GM19397 (cell line): ENCODE results near the gene PIGV.
A peak's percentile ranks its signal among the peaks of the same experiment; 100 is the strongest.

ENCODE experiments used
- ATAC-seq: cut with Tn5 transposase; IDR thresholded peaks from one replicate; pipeline ENCODE4 v1.9.1; 2021; ENCODE audit warnings: mild to moderate bottlenecking, moderate library complexity; ENCODE audit not compliant: unreplicated experiment

The PIGV gene

DNA sequence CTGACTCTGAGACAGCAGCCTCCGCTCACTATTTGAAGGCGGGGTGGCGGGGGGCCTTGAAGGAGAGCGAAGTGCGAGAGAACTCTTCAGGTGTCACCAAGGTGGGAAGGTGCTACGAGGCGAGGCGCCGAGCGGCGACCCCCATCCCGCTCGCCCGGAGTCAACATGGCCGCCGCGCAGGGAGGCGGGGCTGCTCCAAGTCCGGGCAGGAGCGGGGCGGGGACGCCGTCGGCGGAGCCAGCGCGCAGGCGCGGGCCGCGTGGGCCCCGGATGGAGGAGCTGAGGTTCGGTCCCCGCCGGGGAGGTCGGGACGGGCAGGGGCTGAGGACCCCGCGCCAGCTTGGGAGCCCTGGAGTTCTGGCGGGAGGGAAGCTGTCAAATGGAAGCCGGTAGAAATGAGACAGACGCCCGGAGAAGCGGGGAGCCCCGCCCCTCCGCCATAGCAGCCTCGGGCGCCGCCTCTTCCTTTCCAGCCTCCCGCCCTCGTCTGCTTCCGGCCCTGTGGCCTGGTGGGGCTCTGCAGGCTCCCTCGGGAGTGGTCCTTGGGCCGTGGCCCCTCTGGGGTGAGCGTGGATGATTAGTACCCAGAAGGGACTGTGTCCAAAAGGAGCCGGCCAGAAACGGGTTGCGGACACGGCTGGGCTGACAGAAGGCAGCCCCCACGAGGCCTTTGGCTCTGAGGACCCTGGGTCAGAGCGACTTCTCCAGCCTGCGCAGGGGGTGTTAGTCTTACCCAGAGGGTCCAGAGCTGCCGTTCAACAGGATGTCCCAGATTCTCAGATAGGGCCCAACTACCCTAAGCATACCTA is at the start of gene PIGV:
Gene PIGV (plus strand): TSS at position 245 of the 809 bp plus-strand sequence. CDS start 2,866 bp downstream, outside the sequence.
- ATAC-seq: peak; percentile 67

DNA sequence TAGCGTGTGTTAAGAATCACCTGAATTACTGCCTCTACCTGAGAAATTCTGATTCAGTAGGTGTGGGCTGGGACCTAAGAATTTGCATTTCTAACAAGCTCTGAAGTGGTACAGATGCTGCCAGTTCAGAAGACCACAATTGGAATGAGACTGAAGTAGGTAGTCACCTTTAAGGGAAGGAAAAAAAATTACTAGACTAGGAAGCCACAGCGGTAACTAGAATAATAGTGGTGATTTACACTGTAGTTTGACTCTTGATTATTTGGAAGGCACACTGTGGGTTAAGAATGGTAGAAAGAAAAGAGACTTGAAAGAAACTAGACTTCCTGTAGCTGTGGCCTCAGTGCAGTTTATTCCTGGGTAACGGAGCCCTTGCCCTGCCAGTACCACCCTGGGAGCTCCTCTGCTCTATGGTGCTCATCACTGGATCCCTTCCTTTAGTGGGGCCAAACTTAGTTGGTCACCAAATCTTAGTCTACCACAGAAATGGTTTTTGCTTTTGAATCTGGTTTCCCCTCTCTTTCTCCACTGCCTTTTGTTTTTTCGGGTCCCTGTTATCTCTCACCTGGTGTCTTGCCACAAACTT is 48.3 kb upstream of the PIGV start:
- ATAC-seq: no peak

DNA sequence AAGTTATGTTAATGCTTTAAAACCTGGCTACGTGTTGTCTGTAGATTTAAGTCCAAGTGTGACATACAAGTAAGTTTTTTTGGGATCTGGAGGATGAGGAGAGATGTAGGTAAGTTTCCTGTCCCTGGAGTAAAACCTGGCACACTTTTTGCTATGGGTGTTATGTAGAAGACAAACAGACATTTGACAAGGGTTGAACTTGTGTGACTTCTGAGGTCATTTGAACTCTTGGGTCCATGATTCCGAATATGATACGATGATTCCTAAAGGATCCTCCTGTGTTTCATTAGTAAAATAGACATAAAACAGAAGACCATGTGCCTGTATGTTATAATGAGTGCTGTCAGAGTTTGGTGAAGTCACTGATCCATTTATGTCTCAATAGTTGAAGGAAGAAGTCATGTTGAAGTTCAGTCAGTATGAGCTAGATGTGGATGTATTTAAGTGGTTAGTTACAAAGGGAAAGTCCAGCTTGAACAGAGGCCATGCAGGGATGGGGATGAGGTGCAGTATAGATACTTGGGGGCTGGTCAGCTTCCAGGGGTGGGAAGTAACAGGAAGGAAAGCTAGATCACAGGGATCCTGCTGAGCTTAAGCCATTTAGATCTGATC is 47.6 kb upstream of the PIGV start:
- ATAC-seq: no peak

DNA sequence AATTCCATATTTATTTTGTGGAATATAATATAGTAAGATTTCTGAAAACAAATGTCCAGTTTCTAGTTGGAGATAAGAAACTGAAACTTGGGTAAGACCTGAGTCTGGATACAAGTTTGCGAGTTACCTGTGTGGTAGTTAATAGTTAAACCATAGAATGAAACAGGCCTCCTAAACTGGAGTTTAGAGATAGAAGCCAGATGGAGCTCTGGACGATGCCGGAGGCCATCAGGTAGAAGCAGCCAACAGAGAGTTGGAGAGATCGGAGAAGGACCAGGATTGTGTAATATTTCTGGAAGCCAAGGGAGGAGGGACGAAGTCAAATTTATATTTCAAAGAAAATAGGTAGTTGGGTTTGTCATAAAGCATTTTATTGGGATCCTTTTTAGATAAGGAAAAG is 46.8 kb upstream of the PIGV start:
- ATAC-seq: no peak

DNA sequence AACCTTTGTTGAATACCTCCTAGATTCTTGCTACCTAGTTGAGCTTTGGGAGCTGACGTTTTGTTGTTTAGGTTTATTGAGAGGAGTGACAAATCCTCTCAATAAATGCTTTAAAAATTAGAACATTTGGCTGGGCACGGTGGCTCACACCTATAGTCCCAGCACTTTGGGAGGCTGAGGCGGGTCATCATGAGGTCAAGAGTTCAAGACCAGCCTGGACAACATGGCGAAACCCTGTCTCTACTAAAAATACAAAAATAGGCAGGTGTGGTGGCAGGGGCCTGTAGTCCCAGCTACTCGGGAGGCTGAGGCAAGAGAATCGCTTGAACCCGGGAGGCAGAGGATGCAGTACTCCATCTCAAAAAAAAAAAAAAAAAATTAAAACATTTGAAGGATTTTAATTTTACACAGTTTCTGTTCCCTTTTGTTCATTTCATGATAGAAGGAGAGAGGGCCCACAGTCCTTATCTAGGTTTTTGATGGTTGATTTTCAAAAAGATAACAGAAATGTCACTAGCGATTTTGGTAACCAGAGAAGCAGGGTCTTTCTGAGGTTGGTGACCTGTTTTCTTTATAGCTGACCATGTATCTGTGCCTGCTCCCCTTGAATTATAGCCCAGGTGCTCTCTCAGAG is 44.2 kb upstream of the PIGV start:
- ATAC-seq: no peak

DNA sequence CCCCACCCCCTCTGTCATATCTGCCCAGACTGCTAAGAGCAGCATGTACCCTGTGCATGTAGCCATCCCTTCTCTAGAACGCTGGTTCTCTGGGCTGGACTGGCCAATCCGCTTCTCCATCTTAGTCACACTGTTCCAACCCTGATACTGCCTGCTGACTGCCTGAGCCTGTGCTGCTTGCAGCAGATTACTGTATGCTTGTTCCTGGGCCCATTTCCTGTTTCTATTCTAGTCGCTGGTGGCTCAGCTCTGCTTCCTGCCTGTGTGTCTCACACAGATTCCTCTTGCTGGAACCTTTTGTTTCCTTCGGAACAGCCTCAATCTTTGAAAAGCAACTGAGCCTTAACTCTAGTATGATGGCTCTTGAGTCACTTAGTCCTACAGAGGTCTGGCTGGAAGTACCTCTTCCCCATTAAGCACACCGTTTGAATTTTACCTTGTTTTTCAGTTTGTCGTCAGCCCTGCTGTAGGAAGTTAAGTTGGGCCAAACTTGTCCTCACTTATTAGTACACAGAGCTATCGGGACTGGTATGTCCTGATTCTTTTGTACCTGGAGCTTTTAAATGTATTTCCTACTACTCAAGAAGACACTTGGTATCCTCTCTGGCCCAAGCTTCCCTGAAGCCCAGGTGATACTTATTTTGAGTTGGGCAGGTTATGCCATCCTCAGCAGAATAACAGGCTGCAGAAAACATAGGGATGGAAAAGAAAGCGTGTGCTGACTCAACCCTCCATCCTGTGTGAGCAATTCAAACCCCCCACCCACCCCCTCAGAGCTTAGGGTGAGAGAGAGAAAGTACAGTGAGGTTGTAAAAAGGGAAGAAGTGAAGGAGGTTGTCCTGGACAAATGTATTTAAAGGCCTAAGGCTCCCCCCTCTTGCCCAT is 43.4 kb upstream of the PIGV start:
- peak; percentile 93 for ATAC-seq

DNA sequence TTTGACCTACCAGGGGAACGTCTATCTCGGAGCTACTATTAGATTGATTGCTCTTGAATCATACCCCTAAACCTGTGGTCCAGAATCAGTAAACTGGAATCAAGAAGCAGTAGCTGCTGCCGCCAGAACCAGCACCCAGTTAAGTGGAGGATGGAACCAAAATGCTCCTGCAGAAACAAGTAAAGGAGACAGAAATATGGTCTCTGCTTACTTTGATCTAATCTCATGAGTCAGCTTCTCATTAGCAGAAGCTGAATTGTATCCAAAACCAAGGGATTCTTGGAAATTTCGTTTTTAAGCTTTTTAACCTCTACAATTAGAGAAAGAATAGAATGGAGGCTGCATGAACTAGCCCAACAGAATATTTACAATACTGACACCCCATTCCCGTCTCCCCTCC is 42.6 kb upstream of the PIGV start:
- no peak for ATAC-seq

DNA sequence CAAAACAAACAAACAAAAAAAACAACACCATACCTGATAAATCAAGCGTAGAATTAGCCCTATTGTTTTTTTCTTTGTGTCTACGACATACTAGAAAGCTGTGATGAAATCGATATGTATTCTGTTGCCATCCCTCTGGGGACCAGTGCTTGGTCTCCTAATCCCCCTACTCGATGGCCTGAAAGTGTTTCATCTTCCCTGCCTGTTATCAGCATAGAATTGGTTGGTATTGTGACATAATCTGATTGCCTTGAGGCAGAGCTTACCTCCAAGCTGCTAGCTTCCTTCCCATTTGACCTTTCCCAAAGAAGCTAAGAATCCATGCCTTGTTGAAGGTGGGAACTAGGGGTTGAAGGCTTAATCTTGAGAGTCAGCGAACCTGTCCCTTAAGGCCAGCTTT is 40.7 kb upstream of the PIGV start:
- ATAC-seq: no peak

DNA sequence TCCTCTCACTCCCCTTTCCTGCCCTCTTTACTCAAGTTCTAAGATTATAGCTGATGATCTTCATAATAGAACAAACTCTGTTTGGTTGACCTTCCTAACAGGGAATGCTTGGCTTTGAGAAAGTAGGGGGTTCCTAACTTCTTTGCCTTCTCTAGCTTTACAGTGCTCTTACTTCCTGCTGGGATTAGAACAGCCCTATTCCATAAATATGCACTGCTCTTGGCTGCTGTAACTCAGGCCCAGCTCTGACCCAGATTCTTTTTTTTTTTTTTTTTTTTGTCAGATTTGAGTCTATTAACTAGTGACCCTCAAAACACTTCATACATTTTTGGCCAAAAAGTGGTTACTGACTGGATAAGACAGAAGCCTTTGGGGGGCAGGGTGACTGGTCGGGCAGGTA is 39.4 kb upstream of the PIGV start:
- ATAC-seq: no peak

DNA sequence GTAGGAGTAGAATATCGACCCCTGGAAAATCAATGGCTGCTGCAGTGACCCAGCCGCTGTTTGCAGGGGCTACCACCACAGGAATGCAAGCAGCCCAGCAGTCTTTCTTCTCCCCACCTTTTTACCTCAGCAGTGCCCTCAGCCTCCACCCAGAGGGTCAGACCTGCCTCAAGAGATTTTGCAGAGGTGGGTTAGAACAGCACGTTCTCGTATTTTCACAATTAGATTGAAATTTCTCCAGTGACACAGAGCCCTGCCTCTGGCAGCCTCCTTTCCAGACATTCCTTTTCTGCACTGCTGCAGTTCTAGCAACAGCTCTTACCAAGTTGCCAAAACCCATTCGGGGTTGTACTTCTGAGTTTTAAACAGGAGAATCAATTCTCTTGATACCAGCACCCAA is 38.3 kb upstream of the PIGV start:
- ATAC-seq: no peak

DNA sequence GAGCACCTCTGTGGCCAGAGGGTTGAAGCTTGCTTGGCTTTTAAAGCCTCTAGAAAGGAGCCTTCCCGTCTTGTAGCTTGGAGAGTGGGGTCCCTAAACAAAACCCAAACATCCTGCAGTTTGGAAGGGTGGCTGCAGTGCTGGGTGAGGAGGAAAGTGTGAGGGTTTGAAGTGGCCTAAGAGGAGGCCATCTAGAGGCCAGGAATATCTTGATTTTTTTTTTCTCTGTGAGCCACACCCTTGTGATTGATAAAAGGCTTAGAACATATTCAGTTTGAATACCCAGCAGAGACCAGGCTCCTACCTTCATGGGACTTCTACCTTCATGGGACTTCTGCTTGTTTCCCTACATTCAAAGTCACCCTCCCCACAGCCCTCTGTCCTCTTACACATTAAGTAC is 37.3 kb upstream of the PIGV start:
- no peak for ATAC-seq

DNA sequence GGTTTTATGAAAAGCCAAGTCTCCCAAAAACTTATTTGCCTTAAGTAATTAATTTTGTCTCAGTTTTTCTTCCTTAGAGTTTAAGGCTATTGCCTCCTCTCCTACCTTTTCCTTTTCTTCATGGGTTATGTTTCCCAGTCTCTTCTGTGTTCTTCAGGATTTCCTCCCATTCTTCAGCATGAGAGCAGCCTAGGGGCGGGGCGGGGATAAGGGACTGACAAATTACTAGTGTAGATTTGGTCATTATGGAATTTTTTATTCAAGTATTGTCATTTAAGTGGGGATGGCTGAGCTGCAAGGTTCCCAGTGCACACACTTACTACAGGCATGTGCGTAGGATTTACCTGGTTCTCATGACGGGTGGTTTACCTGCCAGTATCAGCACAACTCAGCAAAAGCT is 35.2 kb upstream of the PIGV start:
- ATAC-seq: no peak

DNA sequence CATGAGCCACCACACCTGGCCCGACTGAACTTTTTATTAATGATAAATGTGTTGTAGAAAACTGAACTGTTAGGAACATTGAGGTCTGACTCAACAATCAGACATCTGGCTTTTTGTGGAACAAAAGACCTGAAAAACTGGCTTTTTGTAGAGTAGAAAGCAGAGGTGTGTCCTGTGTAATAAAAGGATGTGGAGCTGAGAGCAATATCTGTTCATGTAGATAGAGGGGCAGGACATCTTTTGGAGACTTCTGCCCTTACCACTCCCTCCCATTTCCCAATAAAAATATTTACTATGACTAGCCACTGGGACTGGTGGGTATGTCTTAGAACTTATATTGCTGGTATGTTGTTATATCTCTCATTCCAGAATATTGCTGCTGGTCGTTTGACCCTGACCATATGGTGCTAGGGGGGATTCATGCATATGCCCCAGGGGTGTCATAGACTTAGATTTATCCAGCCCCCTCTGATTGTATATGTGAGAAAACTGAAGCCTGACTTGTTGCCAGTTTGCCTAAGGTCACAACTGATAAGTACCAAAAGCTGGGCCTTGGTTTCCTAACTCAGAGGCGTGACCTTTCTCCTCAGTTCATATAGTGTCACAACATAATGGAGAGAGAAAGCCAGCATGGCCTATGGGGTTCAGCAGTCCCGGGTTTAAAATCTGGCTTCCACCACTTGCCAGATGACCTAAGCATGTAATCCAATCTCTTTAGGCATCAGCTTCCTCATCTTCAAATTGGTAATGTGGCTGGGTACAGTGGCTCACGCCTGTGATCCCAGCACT is 33.5 kb upstream of the PIGV start:
- ATAC-seq: no peak

DNA sequence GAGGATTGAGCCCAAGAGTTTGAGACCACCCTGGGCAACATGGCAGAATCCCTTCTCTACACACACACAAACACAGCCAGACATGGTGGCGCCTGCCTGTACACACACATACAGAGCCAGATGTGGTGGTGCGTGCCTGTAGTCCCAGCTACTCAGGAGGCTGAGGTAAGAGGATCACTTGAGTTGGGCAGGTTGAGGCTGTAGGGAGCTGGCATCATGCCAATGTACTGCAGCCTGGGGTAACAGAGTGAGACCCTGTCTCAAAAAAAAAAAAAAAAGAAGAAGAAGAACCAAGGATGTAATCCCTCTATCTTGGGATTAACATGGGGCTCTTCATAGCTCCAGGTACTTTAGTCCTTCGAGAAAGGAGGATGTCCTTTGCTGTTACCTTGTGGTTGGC is 29.4 kb upstream of the PIGV start:
- ATAC-seq: no peak

DNA sequence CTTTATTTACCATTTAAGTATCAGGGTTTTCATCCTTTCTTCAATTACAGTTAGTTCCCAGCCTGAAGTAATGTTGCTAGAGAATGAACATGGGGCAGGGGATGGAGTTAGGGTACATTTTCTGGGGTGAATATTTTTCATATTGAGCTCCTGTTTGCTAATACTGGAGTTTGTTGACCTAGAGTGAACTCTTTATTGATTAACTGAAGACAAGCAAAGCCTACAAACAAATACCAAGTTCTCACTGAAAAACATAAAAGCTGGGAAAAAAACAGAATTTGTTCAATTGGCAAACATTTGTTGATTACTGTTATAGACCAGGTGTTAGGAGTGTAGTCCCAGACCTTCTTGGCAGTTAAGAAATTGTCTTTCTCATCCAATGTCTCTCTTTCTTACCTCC is 28.2 kb upstream of the PIGV start:
- no peak for ATAC-seq

DNA sequence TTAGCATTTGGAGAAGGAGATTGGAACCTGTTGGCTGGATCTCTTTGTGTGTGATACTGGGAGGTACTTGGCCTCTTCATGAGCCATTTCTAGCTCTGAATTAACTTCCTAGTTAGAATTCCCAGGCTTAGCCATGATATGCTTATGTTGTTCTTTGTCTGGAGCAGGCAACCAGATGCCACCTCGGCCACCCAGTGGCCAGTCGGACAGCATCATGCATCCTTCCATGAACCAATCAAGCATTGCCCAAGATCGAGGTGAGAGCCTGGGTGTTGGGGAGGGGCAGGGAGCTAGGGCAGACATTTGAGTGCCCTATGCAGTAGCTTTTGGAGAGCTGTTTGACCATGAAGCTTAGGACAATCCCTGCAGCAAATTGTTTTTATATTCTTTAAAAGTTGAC is 26.5 kb upstream of the PIGV start:
- no peak for ATAC-seq

DNA sequence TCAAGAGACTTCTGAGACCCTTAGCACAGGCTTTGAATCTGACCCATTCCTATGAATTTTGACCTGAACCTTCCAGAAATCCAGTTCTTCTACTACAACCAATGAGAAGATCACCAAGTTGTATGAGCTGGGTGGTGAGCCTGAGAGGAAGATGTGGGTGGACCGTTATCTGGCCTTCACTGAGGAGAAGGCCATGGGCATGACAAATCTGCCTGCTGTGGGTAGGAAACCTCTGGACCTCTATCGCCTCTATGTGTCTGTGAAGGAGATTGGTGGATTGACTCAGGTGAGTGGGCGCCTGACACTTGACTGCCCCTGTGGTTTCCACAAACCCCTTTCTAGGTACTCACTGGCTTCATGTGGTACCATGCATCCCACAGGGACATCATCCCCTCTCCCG is 20.0 kb upstream of the PIGV start:
- no peak for ATAC-seq

DNA sequence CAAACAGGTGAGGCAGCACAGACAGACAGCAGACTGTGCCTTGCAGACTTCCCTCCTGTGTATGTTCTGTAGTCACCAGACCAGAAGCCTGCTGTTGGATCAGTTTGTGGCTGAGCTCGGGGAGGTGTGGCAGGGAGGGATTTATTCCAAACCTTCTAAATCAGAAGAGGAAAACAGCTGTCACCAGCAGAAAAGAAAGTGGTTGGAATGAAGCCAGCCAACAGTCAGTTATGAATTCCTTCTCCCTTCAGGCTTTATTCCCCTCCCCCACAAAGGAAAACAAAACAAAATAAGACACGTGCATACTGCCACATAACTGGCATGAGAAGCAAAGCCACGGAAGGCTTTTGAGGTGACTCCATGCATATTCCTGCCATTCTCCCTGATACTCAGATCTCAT is 19.0 kb upstream of the PIGV start:
- ATAC-seq: no peak

DNA sequence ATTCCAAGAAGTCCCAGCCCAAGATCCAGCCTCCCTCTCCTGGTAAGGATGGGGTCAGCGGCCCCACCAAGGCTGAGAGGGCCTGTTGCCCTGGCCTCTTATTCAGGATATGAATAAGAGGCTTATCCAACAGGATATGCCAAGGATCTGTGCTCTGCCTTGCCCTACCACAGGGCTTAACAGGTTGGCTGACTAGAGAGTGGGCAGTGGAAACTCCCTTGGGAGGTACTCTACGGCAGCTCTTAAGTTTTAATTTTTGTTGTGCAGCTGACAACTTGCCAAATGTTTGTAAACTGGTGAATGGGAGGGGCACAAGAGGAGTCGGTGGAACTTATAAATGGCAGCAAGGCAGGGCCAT is 16.5 kb upstream of the PIGV start:
- ATAC-seq: no peak

DNA sequence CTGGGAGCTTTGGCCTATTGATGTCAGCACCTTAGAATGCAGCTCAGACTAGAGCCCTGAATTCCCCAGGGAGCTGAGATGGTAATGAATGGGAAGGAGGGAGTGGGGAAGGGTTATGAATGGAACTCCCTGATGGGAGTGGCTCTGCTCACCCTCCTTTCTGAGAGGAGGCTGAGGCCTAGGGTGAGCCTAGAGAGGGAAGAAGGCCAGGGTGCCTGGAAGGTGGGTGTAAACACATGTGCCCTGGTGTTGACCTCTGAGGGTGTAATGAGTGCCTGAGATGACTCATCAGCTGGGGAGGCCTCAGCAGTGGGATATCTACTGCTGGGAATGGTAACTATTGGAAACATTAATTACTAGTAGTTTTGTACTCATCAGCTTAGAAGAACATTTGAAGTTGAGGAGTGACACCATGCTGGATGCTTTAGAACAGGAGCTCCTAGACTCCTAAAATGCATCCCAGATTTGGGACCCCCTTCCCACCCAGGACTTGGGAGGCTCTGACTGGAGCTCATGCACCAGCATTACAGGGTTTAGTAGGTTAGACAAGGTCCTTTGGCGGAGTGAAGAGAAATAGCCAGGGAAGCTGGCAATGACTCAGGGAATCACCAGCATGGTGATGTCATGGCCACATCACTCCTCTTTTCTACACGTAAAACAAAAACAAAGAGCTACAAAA is 16.0 kb upstream of the PIGV start:
- no peak for ATAC-seq
